HG02840 (cell line): ENCODE data around the gene VDAC2.

Source experiments
- ATAC-seq: cut with Tn5 transposase; IDR thresholded peaks from one replicate; pipeline ENCODE4 v1.9.1; 2021; ENCODE audit warnings: mild to moderate bottlenecking, moderate library complexity, moderate number of reproducible peaks; ENCODE audit not compliant: unreplicated experiment, low FRiP score

Gene VDAC2

DNA sequence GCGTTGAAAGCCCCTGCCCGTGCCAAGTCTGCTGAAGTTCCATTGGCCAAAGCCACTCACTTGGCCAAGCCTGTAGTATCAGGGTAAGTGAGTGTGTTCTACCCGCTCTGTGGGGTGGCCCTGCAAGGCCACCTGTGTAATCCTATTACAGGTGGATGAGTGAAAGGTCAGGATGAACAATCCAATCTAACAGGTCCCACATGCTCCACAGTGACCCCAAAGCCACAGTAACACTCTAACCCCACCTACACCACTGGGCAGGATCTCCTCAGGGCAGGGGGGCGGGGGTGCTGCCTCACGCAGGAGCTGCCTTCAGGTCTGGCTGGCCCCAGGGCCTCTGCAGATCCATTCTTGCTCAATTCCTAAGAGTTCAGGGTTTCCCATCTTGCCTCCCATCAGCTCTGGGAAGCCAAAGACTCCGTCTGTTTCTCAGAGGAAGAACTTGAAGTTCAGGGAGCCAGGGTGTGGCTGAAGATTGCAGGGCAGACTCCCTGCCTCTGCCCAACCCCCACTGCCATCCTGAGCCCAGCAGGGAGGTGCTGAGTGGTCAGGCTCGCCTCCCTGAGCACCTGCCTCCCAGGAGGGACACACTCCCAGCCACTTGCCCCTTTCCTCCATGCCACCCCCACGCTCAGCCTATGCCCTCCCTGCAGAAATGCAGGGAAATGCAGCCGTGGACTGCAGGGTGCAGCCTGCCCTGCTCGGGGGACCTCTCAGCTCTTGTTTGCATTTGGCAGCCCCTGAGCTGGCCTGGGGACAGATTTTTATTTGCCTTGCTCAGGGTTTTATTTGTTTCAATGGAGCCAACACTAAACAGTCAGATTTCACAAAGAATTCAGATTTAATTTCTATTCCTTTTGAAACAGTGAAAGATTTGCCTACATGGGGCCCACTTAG lies 35.0 kb downstream of the VDAC2 start:
- ATAC-seq = no peak

DNA sequence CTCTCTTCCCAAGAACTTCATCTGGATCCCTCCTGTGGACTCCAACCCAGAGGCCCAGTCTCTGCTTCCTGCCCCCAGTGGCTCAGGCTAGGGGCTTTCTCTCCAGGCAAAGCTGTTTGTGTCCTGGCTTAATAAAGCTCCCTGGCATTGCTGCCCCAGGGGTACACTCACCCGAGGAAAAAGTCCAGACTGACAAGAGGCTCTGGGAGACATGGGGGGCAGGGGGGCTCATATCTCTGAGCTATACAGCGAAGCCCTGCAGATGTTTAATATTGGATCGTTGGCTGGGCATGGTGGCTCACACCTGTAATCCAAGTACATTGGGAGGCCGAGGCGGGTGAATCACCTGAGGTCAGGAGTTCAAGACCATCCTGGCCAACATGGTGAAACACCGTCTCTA lies 35.9 kb downstream of the VDAC2 start:
- no peak for ATAC-seq

DNA sequence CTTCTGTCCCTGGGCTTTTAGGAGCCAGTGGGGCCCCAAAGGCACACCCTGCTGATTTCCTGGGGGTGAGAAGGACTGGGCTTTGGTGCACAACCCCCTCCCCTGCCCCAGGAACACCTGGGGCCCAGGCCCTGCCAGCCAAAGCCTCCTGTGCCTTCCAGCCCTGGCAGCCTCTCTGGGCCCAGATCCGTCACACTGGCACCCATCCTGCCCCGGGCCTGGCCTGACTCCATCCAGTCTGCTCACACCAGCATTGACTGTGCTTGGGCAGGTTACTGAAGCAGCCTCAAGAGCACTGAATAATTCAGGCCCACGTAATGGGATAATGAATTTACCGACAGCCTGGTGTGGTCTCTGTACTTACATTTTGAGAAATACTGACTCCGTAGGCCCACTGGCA lies 37.2 kb downstream of the VDAC2 start:
- no peak for ATAC-seq

DNA sequence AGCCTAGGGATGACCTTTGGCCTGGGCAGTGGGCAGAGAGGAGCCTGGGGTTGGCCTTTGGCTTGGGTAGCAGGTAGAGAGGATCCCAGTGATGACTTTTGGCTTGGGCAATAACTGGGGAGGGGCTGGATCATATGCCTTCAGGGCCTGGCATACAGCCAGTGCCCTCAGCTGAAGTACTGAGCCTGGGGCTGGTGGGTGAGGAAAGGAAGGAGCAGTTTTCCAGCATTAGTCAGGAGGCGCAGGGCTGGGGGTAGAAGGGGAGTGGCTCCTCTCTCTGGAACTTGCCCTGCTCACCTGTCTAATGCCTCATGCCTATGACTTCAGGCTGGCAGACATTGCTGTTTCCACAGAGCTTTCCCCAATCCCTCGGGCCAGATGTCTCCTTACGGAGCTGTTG lies 40.3 kb downstream of the VDAC2 start:
- no peak for ATAC-seq

DNA sequence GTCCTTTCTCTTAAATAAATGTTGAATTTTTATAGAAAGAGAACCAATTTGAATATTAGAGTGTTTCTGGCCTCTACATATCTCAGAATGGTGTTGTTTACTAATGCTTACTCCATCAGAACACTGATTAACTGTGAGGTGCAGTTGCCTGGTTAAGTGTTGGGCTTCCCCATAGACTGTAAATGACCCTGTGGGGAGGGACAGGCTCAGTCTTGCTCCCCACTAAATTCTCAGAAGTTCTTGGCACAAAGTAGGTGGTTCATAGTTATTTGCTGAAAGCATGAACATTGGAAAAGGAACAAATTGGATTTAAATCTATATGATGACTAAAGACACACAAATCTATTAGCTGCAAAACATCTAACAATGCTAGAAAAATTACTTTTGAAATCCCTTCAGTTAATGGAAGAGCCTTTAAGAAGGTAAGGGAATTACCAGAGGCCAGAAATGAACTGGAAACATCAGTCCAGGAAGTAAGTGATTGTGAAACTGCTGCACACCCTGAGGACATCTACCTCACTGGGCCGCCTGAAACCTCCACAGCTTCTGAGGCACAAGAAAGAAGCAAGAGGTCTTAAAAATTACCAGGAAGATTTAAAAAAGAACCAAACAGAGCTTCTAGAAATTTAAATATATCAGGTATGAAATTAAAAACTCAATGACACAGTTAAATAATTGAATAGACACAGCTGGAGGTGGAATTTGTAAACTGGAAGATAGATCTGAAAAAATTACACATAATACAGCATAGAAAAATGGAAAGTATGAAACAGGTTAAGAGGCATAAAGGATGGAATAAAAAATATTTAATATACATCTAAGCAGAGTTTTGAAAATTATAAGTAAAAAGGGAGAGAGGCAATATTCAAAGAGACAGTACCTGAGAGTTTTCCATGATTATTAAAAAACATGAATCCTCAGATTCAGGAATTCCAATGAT lies 43.0 kb downstream of the VDAC2 start:
- ATAC-seq = no peak

DNA sequence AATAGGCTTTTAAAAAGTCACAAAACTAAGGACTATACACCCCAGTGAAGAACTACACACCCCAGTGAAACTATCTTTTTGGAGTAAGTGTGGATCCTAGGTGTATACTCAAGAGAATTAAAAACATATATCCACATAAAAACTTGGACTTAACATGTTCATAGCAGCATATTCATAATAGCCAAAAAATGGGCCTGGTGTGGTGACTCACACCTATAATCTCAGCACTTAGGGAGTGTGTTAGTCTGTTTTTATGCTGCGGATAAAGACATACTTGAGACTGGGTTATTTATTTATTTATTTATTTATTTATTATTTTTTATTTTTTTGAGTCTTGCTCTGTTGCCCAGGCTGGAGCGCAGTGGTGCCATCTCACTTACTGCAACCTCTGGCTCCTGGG lies 44.1 kb downstream of the VDAC2 start:
- ATAC-seq = no peak

DNA sequence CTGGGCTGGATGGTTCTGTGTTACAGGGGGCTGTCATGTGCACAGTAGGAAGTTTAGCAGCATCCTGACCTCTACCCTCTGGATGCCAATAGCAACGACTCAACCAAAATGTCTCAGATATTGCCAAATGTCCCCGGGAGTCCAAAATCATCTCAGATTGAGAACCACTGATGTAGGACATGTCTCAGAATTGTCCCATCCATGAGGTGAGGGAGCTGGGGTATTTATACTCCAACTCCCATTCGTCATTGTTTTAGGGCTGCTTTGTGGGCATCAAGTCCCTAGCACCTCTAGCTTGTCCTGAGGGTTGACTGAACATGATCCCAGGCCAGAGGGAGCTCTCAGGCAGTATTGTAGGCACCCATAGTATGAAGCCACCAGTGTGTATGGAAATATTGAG lies 50.4 kb downstream of the VDAC2 start:
- no peak for ATAC-seq

DNA sequence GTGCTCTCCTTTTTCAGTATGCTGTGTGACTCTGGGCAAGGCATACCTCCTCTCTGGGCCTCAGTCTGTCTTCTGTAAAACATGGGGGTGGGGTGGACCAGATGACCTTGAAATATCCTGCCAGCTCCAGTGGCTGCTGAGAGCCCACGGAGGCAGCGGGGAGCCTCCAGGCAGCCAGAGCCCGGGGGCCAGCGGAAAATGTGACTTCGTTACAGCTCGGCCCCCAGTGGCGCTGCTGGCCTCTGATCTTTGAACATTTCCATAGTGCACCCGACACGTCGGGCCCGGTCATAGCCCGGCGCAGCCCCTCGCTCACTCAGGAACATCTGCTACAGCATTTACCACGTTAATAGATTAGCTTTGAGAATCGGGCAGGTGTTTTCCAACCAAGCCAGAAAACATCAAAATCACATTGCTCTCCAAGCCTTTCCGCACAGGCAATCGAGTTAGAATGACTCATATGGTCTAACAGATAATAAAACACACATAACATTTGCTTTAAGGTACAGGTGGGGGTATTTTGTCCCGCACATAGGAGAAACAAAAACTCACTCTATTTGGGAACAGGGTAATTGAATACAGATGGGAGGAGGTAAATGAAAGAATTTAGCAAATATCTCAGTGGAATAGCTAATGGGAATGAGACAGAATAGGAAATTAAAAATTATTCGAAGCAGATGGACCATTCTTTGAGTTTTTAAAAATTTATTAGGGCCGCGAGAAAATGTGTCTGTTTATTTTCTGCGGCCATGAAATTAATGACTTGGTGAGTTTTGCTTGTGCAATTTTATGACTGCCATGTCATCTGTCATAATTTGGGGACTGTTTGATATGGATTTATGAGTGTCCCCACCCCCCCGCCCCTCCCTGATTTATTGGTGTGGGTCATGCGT lies 51.5 kb downstream of the VDAC2 start:
- ATAC-seq = no peak

DNA sequence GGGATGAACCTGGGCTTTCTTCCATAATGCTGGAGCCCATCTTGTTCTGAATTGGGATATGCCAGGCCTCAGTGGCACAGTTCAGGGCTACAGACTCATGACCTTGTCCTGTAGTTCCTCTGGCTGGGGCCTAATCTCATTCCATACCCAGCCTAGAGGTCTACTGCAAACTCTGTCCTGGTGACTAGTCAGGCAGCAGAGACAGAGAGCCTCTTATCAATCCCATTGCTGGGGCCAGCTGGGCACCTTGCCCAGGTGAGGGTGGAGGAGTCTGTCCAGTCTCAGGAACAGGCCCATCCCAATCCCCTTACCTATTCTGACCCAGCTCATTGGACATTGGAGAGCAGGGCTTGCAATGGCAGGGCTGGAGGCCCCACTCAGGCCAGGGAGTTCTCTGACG lies 53.2 kb downstream of the VDAC2 start:
- ATAC-seq = no peak

DNA sequence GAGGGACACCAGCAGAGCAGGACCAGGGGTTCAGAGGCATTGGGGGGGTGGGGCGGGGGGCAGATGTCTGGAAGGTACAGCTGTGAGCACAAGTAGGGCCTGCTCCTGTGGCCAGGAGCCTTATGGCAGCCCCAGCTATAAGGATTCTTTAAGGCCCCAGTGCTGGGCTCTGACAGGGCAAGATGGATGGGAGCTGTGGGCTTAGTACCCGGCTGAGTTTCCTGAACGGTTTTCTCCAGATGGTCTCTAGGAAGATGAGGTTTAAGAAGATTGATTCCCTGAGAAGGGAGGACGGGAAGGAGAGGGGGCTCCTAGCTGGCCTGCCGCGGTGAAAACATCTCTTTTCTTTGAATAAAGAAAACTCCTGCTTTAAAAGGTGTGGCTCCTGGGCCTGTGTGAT lies 55.3 kb downstream of the VDAC2 start:
- no peak for ATAC-seq

DNA sequence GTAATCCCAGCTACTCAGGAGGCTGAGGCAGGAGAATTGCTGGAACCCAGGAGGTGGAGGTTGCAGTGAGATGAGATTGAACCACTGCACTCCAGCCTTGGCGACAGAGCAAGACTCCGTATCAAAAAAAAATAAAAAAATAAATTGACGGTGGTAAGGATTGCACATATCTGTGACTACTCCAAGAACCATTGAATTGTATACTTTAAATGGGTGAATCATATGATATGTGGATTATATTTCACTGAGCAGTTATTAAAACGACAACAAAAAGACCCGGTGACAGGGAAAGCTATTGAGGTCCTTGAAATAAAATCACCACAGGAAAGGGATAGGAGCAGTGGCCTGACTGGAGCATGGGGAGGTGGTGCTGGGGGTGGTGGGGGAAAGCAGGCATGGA lies 56.3 kb downstream of the VDAC2 start:
- no peak for ATAC-seq

DNA sequence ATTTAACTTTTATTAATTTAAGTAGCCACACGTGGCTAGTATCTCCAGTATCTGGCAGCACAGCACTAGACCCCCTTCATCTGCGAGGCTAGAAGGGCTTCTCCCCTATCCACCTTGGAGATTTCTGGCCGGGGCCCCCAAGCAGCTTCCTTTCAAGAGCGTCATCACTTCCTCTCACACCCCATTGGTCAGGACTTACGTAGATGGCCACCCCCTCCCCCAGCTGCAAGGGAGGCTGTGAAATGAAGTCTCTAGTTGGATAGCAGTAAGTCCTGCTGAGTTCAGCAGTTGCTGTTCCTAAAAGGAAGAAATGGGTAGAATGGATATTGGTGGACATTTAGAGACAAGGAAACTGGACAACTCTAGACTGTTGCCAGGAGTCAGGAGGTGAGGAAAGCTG lies 59.0 kb downstream of the VDAC2 start:
- ATAC-seq = no peak

DNA sequence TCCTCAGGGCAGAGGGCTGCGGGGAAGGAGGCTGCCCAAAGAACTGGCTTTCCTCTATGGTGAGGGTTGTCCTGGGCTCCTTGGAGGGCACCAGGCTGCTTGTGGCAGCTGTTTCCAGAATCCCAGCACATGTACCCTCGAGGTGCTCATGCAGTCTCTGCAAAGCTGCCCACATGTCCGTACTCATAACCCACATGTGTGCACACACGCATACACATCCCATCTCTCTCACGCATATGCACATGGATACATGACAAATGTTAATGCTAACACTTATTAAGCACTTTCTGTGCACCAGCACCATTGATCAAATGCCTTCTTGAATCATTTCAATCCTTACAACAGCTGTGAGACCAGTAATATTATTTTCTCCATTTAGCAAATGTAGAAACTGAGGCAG lies 61.5 kb downstream of the VDAC2 start:
- ATAC-seq = no peak

DNA sequence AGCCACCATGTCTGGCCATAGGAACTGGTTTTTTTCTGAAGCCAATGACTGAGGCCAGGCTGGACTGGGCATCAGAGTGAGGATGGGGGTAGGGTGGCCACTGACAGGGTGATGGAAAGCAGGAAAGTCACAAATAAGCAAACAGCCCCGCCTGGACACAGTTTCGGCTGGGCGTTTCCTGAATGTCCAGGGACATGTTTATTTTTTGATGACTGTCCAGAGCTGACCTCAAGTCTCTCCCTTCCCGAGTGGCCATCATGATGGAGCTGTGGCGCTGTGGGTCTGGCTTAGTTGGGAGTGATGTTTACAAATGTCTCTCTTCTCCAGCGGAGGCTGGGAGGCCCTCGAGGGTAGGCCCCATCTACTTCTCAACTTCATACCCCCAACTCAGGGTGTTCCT lies 62.3 kb downstream of the VDAC2 start:
- ATAC-seq = no peak

DNA sequence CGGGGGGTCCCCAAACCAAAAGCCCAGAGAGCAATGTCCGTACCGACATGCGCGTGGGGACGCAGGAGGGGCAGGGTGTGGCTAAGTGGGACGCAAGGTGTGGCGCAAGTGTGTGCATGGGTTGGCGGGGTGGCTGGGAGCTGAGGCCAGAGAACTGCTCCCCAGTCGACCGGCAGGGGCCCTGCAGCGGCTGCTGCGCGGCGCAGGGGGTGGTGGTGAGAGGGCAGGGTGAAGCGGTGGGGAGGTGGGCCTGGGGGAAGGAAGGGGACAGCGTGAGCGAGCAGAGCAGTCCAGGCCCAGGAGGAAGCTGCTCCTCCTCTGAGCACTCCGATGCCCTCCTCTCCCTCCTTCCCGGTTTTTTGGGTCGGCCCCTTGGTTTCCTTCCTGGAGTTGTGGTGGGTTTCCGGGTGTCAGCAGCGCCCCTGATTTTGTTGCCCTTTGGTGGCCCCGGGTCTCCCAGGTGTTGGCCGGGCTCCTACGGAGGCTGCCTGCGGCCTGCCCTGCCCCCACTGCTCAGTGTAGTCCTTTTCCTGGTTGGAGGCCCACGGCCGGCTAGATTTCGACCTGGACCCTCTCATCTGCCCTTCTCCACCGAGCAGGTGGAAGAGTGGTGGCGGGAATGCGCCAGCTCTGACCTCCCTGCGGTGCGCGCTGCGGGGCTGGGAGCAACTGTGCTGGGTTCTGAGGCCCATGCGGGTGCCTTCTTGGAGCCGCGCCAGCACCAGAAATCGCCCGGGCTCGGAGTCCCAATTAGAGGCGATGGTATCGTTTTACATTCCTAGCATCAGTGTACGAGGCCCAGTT lies 65.7 kb downstream of the VDAC2 start:
- ATAC-seq = no peak

DNA sequence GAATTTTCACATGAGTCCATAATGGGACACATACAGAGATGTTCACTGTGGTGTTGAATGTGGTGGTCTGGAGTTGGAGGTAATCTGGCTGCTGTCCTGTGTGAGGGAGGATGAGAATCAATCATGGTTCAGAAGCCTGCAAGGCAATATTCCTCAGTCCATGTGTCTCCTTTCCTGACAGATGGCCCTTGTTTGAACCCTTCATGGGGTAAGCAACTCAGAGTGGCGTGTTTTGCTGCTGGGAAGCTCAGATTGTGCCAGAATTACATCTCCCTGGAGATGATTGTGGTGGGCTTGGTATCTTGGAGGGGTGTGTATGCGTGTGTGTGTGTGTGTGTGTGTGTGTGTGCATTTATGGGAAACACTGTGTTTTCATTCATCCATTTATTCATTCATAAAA lies 69.6 kb downstream of the VDAC2 start:
- ATAC-seq = no peak
